HG03103 (cell line): Measurements from ENCODE around the gene IGDCC3.

Experiments used
- ATAC-seq: cut with Tn5 transposase; IDR thresholded peaks from one replicate; pipeline ENCODE4 v1.9.1; 2021; ENCODE audit warnings: low read depth; ENCODE audit not compliant: unreplicated experiment

Gene IGDCC3

DNA sequence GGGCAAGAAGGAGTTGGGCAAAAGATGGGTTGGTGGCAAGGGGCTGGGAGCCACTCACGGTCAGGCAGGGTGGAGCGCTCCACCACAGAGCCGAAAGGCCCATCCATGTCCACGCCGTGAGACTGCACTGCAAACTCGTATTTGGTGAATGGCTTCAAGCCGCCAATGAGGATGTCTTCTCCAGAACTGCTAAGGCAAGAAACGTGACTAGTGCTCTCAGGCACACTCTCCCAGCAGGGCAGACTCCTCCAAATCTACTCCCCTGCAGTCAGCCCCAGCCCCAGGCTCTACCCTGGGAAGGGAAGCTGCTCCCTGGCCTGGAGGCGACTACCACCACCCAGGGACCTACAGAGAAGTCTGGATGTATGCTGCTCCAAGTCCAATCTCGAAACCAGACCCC, 11.4 kb upstream of the IGDCC3 start:
- no peak for ATAC-seq

- ATAC-seq, result no peak
Measured at GRCh38 chr15:65388306-65389080, 10.7 kb upstream of the IGDCC3 start.

GRCh38 chr15:65386886-65387285, 9.1 kb upstream of the IGDCC3 start:
- no peak for ATAC-seq

DNA sequence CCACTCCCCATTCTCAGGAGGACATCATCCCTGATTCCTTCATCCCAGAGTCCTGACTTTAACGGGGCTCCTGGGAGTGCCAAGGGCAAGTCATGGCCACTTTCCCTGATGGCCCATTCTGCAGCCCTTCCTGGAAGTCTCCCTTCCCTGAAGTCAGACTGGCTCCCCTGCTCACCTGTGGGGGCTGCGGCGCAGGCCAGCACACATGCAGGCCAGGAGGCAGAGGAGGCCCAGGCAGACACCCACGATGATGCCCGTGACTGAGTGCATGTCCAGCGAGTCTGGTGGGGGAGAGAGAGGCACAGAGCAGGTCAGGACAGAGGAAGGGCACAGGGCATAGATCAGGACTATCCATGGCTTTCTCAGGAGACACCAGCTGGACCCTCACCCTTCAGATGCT, 8.6 kb upstream of the IGDCC3 start:
- ATAC-seq, result no peak

- ATAC-seq, result no peak
Measured at GRCh38 chr15:65385870-65386258, 8.1 kb upstream of the IGDCC3 start.

- ATAC-seq, result no peak
Measured at GRCh38 chr15:65384895-65385869, 7.4 kb upstream of the IGDCC3 start.

- no peak for ATAC-seq
Measured at GRCh38 chr15:65384505-65384894, 6.7 kb upstream of the IGDCC3 start.

GRCh38 chr15:65383991-65384390, 6.2 kb upstream of the IGDCC3 start:
- ATAC-seq, result no peak

GRCh38 chr15:65383456-65383855, 5.7 kb upstream of the IGDCC3 start:
- no peak for ATAC-seq

GRCh38 chr15:65382921-65383320, 5.1 kb upstream of the IGDCC3 start:
- no peak for ATAC-seq

DNA sequence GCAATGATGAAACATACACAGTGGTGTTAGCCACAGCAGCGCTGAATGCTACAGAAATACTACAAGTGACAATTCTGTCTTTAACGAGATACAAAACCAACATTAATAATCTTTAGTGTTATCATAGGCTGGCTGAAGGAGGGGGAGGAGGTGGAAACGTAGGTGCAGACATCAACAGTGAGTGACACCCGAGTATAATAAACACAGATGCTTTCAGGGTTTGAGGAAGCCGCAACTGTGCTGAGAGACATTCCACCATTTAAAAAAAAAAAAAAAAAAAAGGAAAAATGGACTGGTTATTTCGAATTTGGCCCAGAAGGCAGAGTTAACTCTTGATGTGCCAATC, 4.3 kb upstream of the IGDCC3 start:
- no peak for ATAC-seq

- ATAC-seq, result no peak
Measured at GRCh38 chr15:65381445-65382145, 3.8 kb upstream of the IGDCC3 start.

DNA sequence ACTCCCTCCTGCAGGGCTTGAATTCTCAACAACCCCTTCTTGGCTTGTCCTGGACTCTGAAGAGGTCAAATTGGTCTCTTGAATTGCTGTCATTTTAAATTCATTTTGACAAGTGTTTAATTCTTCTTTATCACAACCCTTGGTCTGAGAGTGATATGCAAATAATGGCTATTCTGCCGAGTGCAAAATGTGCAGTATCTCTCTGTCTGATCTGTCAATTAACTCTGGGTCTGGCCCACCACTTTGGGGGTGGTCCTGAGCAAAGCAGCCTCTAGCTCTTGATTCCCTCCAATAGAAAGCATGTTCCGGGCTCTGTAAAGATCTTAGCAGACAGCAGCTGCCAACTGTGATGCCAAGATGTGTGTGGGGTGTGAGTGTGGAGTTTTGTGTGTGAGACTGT, 2.2 kb upstream of the IGDCC3 start:
- no peak for ATAC-seq

GRCh38 chr15:65377105-65377975, 462 bp downstream of the IGDCC3 start:
- ATAC-seq, result no peak

DNA sequence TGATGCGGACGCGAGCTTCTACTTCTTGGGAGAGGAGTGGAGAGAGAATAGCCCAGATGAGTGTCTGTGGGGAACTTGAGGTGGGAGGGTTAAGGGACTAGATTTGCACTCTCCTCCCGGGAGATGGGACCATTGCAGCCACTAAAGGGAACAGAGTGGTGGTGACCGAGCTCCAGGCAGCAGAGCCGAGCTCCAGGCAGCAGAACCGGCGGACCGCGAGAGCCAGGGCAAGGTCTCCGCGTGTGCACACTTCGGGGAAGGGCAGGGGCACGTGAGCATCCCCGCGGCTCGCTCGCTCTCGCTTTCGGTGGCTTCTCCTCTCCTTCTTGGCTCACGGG, 1.1 kb downstream of the IGDCC3 start:
- no peak for ATAC-seq

DNA sequence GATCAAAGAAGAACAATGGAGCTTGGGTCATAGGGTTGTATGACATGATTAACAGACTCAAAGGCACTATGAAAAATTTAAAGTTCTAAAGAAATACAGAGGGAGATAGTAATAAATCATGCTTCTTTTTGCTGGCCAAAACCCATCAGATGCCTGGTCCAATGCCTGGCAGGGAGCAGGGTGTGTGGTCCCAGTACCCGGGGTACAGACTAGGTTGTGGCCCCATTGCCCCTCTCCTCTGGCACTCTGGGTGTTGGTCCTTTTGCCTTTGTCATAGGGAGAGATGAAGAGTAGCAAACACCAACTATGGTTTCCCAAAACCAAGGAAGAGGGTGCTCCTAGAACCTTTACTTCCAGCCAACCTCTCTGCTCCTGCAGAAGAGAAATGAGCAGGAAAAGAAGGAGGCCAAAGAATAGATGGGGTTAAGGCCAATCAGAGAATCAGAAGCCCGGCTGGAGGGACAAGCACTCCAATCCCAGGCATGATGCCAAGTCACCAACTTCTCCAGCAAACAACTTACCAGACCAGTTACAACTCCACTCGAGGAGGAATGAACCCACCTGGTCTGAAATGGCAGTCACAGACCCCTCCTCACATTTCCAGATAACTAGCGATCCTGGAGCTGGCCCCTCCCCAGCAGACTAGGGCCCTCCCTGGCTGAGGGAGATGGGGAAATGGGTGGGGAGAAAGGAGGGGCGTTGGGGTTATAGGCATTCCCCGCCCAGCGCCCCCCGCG, 1.8 kb downstream of the IGDCC3 start:
- no peak for ATAC-seq

- no peak for ATAC-seq
Measured at GRCh38 chr15:65374821-65375401, 2.9 kb downstream of the IGDCC3 start.

- ATAC-seq, result no peak
Measured at GRCh38 chr15:65374334-65374733, 3.5 kb downstream of the IGDCC3 start.

- no peak for ATAC-seq
Measured at GRCh38 chr15:65373163-65373651, 4.6 kb downstream of the IGDCC3 start.
